Stimulated activated CD4-positive, alpha-beta T cell treated with anti-CD3 and anti-CD28 coated beads, Interleukin-2, amount 100 ng/mL, for 24 hours (primary cell): ENCODE measurements around the gene MED17.

Source experiments
- DNase-seq, 2 donors: peaks; one replicate each; pipeline ENCODE4 v3.0.0-alpha.2; 2020

The MED17 gene

DNA sequence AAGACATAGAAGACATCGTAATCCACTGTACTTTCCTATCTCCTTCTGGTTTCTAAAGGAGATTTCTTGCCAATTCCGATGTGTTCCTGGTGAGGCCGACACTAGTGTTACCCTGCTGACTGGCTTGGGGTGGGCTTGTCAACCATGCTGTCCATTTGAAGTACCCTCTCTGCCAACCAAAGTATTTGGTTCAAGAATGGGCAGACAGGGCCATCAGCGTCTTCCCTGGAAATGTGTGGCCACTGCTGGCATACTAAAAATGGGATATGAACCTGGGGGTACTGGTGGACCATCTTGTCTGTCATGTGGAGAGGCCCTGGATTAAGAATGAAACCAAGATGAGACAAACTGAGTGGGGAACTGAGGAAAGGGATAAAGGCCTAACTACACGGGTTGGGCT lies 68.2 kb downstream of the MED17 start:
- no peak for DNase-seq

DNA sequence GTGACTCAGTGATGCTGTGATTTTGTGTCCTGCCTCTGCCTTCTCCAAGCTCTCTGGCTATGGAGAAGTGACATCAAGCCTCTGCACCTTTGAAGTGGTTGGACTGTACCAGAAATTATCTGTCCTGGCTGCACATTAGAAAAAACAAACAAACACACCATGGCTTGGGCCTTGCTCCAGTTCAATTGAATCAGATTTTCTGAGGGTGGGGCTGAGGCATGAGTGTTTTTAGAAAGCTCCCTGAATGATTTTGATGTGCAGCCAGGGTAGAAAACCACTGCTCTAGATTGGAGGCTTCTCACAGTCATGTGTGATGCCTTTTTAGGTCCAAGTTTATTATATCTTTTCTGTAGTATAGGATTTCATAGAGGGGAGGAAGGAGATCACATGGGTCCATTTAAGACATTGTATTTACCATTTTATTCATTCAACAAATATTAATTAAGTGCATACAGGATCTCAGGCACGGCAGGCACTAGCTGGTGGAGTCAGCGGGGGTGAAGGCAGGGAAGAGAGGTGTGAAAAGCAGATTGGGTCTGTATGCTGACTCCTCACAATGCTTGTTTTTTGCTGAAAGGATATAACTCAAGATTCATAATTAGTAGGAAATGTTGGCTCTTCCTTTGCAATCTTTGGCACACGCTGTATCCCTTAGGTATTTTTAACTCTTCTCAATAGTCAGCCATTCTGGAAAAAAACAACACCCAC lies 73.5 kb downstream of the MED17 start:
- DNase-seq: no peak

- no peak for DNase-seq
These were observed 74.2 kb downstream of the MED17 start for GRCh38 chr11:93858121-93858775.

DNA sequence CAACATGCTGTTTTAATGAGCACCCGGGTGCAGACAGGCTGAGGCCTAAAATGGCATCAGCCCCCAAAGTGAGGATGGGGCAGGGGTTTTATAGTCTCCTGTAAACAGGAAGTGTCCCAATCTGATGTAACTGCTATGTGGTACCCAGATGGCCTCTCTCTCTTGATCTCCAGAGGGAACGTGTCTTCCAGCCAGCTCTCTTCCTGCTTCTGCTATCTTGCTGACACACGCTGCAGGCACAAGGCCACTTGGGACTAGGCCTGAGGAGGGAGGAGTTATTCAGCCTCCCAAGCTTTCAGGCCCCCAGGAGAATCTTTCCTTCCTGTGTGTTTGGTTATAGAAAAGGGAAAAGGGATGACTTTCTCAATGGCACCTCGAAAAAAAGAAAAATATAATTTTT lies 77.7 kb downstream of the MED17 start:
- DNase-seq: no peak
